SK-N-SH (cell line): ENCODE data around the gene ARRDC2. TPM values are rescaled to one million over a fixed set of nuclear protein-coding genes. Genes with fewer than 3 reads are reported as not detected.
A peak's percentile ranks its signal among the peaks of the same experiment; 100 is the strongest.

Experiments
- CTCF ChIA-PET: fragments of 300-600, 350-600 bp; formaldehyde crosslinking; extraction: SDS; loops from one replicate; lab custom pipeline; 2021; lab: Yijun Ruan, JAX
- POLR2A ChIA-PET: fragments of 350-600 bp; sonication (Branson Sonifier 250); formaldehyde crosslinking; extraction: SDS; loops from one replicate; lab custom pipeline; 2020; ENCODE audit warnings: antibody characterized with exemption, inconsistent platforms; lab: Yijun Ruan, JAX
- DNase-seq: peaks from one replicate; pipeline ENCODE4 v3.0.0; 2012
- H2AFZ ChIP-seq: fragments of 200-600 bp; sonication (generic); 2 replicates; pipeline ENCODE4 v1.8.1; 2016; ENCODE audit warnings: antibody characterized with exemption, mild to moderate bottlenecking, low read depth
- H3F3A ChIP-seq: fragments of 200-600 bp; sonication (generic); replicated peaks from 2 replicates; pipeline ENCODE3; 2016; ENCODE audit warnings: antibody characterized with exemption, mild to moderate bottlenecking; ENCODE audit not compliant: insufficient read depth
- H3K27ac ChIP-seq, 2 experiments: fragments of 200-500 bp in 1 of 2; fragments of 200-600 bp in 1 of 2; sonication (Bioruptor generic) in 1 of 2; sonication (generic), shearing (Covaris generic) in 1 of 2; 2 replicates each; pipeline versions ENCODE4 v1.5.1 to v1.6.1; 2014 to 2016; ENCODE audit warnings: low read depth in 2 of 2, inconsistent platforms in 1 of 2, low read length in 1 of 2, mild to moderate bottlenecking in 1 of 2, mixed read lengths in 1 of 2
- H3K27me3 ChIP-seq: fragments of 200-600 bp; sonication (generic), shearing (Covaris generic); 2 replicates; pipeline ENCODE4 v1.6.1; 2016; ENCODE audit warnings: mixed run types; ENCODE audit not compliant: insufficient read depth
- H3K36me3 ChIP-seq, 2 experiments: fragments of 200-500 bp in 1 of 2; fragments of 200-600 bp in 1 of 2; sonication (Bioruptor generic) in 1 of 2; sonication (generic) in 1 of 2; replicated peaks in 1 of 2; 2 replicates each; pipeline versions ENCODE3 to v1.5.1; 2014 to 2016; ENCODE audit warnings: low read length in 1 of 2, mild to moderate bottlenecking in 1 of 2; ENCODE audit not compliant: insufficient read depth in 2 of 2, control insufficient read depth in 1 of 2
- H3K4me1 ChIP-seq, 2 experiments: fragments of 200-500 bp in 1 of 2; fragments of 200-600 bp in 1 of 2; sonication (Bioruptor generic) in 1 of 2; sonication (generic), shearing (Covaris generic) in 1 of 2; 2 replicates each; pipeline versions ENCODE4 v1.5.1 to v1.6.1; 2014 to 2016; ENCODE audit warnings: low read depth in 1 of 2, low read length in 1 of 2, mixed run types in 1 of 2; ENCODE audit not compliant: insufficient read depth in 2 of 2, control insufficient read depth in 1 of 2
- H3K4me2 ChIP-seq: fragments of 200-600 bp; sonication (generic), shearing (Covaris generic); 2 replicates; pipeline ENCODE4 v1.6.1; 2017; ENCODE audit warnings: mixed run types
- H3K4me3 ChIP-seq, 2 experiments: fragments of 200-500 bp in 1 of 2; fragments of 200-600 bp in 1 of 2; sonication (Bioruptor generic) in 1 of 2; sonication (generic), shearing (Covaris generic) in 1 of 2; 2 replicates each; pipeline versions ENCODE4 v1.5.1 to v1.8.1; 2014 to 2016; ENCODE audit warnings: low read depth in 2 of 2, inconsistent platforms in 1 of 2, low read length in 1 of 2, mild to moderate bottlenecking in 1 of 2, mixed read lengths in 1 of 2, moderate library complexity in 1 of 2
- H3K79me2 ChIP-seq: fragments of 200-600 bp; sonication (generic); 2 replicates; pipeline ENCODE4 v1.8.1; 2017; ENCODE audit warnings: mild to moderate bottlenecking; ENCODE audit not compliant: insufficient read depth
- H3K9ac ChIP-seq: fragments of 200-600 bp; sonication (generic); 2 replicates; pipeline ENCODE4 v1.6.1; 2017; ENCODE audit warnings: mixed run types
- H3K9me2 ChIP-seq: fragments of 200-600 bp; sonication (generic); 2 replicates; pipeline ENCODE4 v1.6.1; 2017; ENCODE audit warnings: mixed run types
- H3K9me3 ChIP-seq: fragments of 200-600 bp; sonication (generic); 2 replicates; pipeline ENCODE4 v1.6.1; 2017; ENCODE audit warnings: mixed run types, mild to moderate bottlenecking, moderate library complexity
- H4K20me1 ChIP-seq: fragments of 200-600 bp; sonication (generic); 2 replicates; pipeline ENCODE4 v1.6.1; 2017; ENCODE audit warnings: mild to moderate bottlenecking, mixed run types; ENCODE audit not compliant: insufficient read depth
- ELF1 ChIP-seq: IDR thresholded peaks from 2 replicates; pipeline ENCODE4 v1.4.0; 2012
- EP300 ChIP-seq, 2 experiments: IDR thresholded peaks; 2 replicates each; pipeline versions ENCODE4 v1.4.0 to v1.6.1; 2012; ENCODE audit warnings: borderline replicate concordance in 1 of 2, low read depth in 1 of 2, low read length in 1 of 2
- EZH2phosphoT487 ChIP-seq: fragments of 200-600 bp; sonication (generic); IDR thresholded peaks from 2 replicates; pipeline ENCODE4 v1.6.1; 2017; ENCODE audit warnings: low read depth, mixed run types, mild to moderate bottlenecking, antibody characterized with exemption, moderate library complexity, borderline replicate concordance
- FOXJ3 ChIP-seq: sonication (generic); formaldehyde crosslinking; IDR thresholded peaks from 2 replicates; pipeline ENCODE4 v1.5.1; 2020; ENCODE audit warnings: mild to moderate bottlenecking, missing genetic modification reagents
- IRF3 ChIP-seq: fragments of 150-350 bp; IDR thresholded peaks from 2 replicates; pipeline ENCODE4 v1.6.1; 2016; ENCODE audit warnings: mild to moderate bottlenecking, low read depth, low read length
- JUND ChIP-seq: IDR thresholded peaks from 2 replicates; pipeline ENCODE4 v1.4.0; 2012
- TEAD4 ChIP-seq: IDR thresholded peaks from 2 replicates; pipeline ENCODE4 v1.4.0; 2012; ENCODE audit warnings: mild to moderate bottlenecking, borderline replicate concordance; ENCODE audit not compliant: insufficient read depth
- YY1 ChIP-seq: IDR thresholded peaks from 2 replicates; pipeline ENCODE4 v1.4.0; 2012; ENCODE audit warnings: low read depth, mild to moderate bottlenecking
- WGBS: methylation state at CpG from one replicate; pipeline ENCODE4 v1.1.6; 2017; ENCODE audit warnings: low lambda C conversion rate; 5-methylcytosine and 5-hydroxymethylcytosine counted together
- polyA plus RNA-seq, 3 experiments: library from polyadenylated mRNA; depleted of rRNA; stranded (reverse); fragments of >200 nt; gene quantifications; 2 replicates each; pipeline ENCODE4 v1.2.3, GENCODE V29; 2012
- TF ChIP-seq, protein P1 (sequence below): IDR thresholded peaks from 2 replicates; pipeline ENCODE4 v1.4.0; 2012; ENCODE audit warnings: low read depth

The ARRDC2 gene
- polyA plus RNA-seq, 1 of the 3 experiments (the other 2 are of a cell fraction), result 5.5 TPM

- ChIA-PET POLR2A (no interaction called here), CTCF (interaction anchor here (0.6 to 4.3 kb wide), 6 partner anchors 8 to 30 kb away, joined by 3 to 41 read pairs (median 6); no protein-coding TSS in a partner anchor)
- Histone ChIP-seq H2AFZ (no peak overlapping the region), H3K4me3 (no peak overlapping the region), H3K27ac (no peak overlapping the region), H3K9ac (no peak overlapping the region), H3K4me1 (peaks cover 0 to 13% of the 10 kb centered on the region in 2 experiments; a peak in 2 of 4 replicates), H3F3A (no peaks in the 10 kb centered on the region), H3K9me2 (no peaks in the 10 kb centered on the region), H3K4me2 (no peak overlapping the region), H4K20me1 (no peaks in the 10 kb centered on the region), H3K27me3 (0 out of 2 replicates have a peak, but pooled peaks cover 4% of the 10 kb centered on the region), H3K79me2 (no peaks in the 10 kb centered on the region), H3K9me3 (no peaks in the 10 kb centered on the region), H3K36me3 (no peaks in the 10 kb centered on the region)
- DNase-seq, result no peak
- TF ChIP-seq JUND, result no peak
- TF ChIP-seq FOXJ3, result no peak
- no peak for TF ChIP-seq EP300 (IDR thresholded peaks at IDR 0.05; ENCODE audit: borderline replicate concordance in 1 of 2, low read depth in 1 of 2, low read length in 1 of 2)
- TF ChIP-seq TEAD4, result no peak
- TF ChIP-seq IRF3, result no peak
- TF ChIP-seq, protein P1, sequence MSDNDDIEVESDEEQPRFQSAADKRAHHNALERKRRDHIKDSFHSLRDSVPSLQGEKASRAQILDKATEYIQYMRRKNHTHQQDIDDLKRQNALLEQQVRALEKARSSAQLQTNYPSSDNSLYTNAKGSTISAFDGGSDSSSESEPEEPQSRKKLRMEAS, result no peak
- no peak for TF ChIP-seq EZH2phosphoT487
- 52% methylated on average over 2 of the region's 2 CpGs for WGBS
Measured at GRCh38 chr19:17966129-17966483, 41.9 kb upstream of the ARRDC2 start.

DNA sequence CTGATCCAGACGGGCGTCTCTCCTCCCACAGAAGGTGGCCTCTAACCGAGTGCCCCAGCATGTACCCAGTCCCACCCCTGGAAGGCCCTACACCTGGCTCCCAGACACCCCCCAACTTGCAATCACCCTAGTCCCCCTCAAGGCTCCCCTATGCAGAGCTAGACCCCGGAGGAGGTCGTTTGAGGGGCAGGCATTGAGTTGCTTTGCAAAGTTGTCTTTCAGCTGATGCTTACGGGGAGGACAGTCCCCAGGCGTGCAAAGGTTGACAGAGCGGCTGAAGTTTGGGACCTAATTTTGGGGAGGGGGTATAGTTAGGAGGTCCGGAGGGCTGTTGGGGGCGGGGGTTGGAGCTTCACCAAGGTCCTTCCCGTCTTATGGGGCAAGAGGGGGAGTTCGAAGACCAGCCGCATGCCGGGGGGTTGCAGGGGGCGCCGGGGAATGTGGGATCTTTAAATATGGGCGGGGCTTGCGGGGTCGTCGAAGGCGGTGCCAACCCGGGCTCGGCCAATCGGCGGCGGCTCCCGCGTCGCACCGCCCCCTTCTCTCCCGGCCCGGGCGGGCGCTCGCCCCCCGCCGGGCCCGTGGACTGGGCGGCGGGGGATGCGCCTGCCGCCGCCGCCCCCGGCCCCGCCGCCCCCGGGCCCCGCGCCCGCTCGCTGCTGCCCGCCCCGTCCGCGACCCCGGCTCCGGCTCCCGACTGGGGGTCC is 41.3 kb upstream of the ARRDC2 start, which contains the start of gene KCNN1:
TSS of gene KCNN1 (plus strand) at position 558 of the 707 bp plus-strand sequence. CDS start 6,782 bp downstream, outside the sequence.
- H3K4me1 ChIP-seq, result peaks cover 0 to 13% of the 10 kb centered on the region in 2 experiments; a peak in 2 of 4 replicates
- H4K20me1 ChIP-seq, result no peaks in the 10 kb centered on the region
- peak within 1 kb of the TSS; percentile 86 for H3K4me2 ChIP-seq
- H3K9me3 ChIP-seq, result no peaks in the 10 kb centered on the region
- H3K36me3 ChIP-seq, result no peaks in the 10 kb centered on the region
- H3K9me2 ChIP-seq, result no peaks in the 10 kb centered on the region
- no peak within 1 kb of the TSS for H3K27ac ChIP-seq
- no peaks in the 10 kb centered on the region for H3F3A ChIP-seq
- DNase-seq, result peak; percentile 98
- H3K27me3 ChIP-seq, result 0 out of 2 replicates have a peak, but pooled peaks cover 4% of the 10 kb centered on the region
- H3K79me2 ChIP-seq, result no peaks in the 10 kb centered on the region
- CTCF ChIA-PET, result interaction anchor here (0.5 to 4.3 kb wide), 10 partner anchors 9 to 499 kb away, joined by 3 to 41 read pairs (median 4); no protein-coding TSS in a partner anchor
- TF ChIP-seq IRF3, result no peak
- no peak for TF ChIP-seq YY1
- no peak for TF ChIP-seq ELF1
- 12% methylated on average over 12 of the region's 59 CpGs for WGBS
- peak within 1 kb of the TSS; percentile 67 to 68 for H3K4me3 ChIP-seq
- peak within 1 kb of the TSS; percentile 74; the same call in 1 of the 2 replicates for H2AFZ ChIP-seq
- peak within 1 kb of the TSS; percentile 30; the same call in 1 of the 2 replicates for H3K9ac ChIP-seq
- POLR2A ChIA-PET, result interaction anchor here (0.5 kb wide), 1 partner anchor 99 kb away, joined by 3 read pairs; no protein-coding TSS in a partner anchor
